HepG2 (cell line): ENCODE results near the gene CHCHD6. TPM values are rescaled to one million over a fixed set of nuclear protein-coding genes. Genes with fewer than 3 reads are reported as not detected.

ENCODE experiments used
- ATAC-seq: fragments of 200-7000 bp; cut with Tn5 transposase; 3 replicates; pipeline ENCODE4 v1.9.1; 2020; ENCODE audit warnings: mild to moderate bottlenecking, moderate library complexity
- BruUV-seq: library from RNA; stranded (reverse); fragments of 400-500 nt; replicated peaks from 2 replicates; lab custom pipeline; 2021; lab: Mats Ljungman, UMichigan
- CTCF ChIA-PET: fragments of 300-600 bp; formaldehyde crosslinking; extraction: SDS; loops from one replicate; lab custom pipeline; 2021; ENCODE audit warnings: low total read pairs, inconsistent platforms, low intra/inter-chr PET ratio; lab: Yijun Ruan, JAX
- POLR2A ChIA-PET: fragments of 350-600 bp; sonication (Branson Sonifier 250); formaldehyde crosslinking; loops from one replicate; lab custom pipeline; 2020; ENCODE audit warnings: antibody characterized with exemption, inconsistent platforms; lab: Yijun Ruan, JAX
- DNase-seq: peaks from one replicate; pipeline ENCODE4 v3.0.0-alpha.2; 2015; ENCODE audit warnings: low spot score
- FAIRE-seq: peaks from 3 replicates; lab custom pipeline; 2011; peaks lifted over from hg19 to GRCh38; lab: Jason Lieb, UNC
- H2AFZ ChIP-seq: one replicate; pipeline ENCODE4 v1.6.1; 2011; ENCODE audit warnings: low read length, inconsistent platforms
- H3K27ac ChIP-seq: fragments of 300-600 bp; 3 replicates; pipeline ENCODE4 v1.8.0; 2011; ENCODE audit warnings: mixed run types, mild to moderate bottlenecking, mixed read lengths, low read length, inconsistent platforms; ENCODE audit not compliant: insufficient read depth; ENCODE audit errors: extremely low read length
- H3K27me3 ChIP-seq, 2 experiments: fragments of 200-600 bp in 1 of 2; 2 replicates in 1 of 2; 3 replicates in 1 of 2; pipeline versions ENCODE4 v1.6.0 to v1.8.0; 2011; ENCODE audit warnings: low read length in 2 of 2, mild to moderate bottlenecking in 2 of 2, moderate library complexity in 2 of 2, inconsistent platforms in 1 of 2; ENCODE audit not compliant: insufficient read depth in 2 of 2, control insufficient read depth in 1 of 2
- H3K36me3 ChIP-seq, 2 experiments: fragments of 200-600 bp in 1 of 2; replicated peaks in 1 of 2; 2 replicates in 1 of 2; 3 replicates in 1 of 2; pipeline versions ENCODE4 v1.5.1 to v1.8.0; 2011; ENCODE audit warnings: low read length in 2 of 2, inconsistent platforms in 1 of 2; ENCODE audit not compliant: insufficient read depth in 2 of 2, control insufficient read depth in 1 of 2
- H3K4me1 ChIP-seq: 2 replicates; pipeline ENCODE4 v1.5.1; 2012; ENCODE audit warnings: low read length, inconsistent platforms; ENCODE audit not compliant: insufficient read depth
- H3K4me2 ChIP-seq: 2 replicates; pipeline ENCODE4 v1.6.0; 2011; ENCODE audit warnings: low read depth, low read length, inconsistent platforms
- H3K4me3 ChIP-seq, 3 experiments: fragments of 200-600 bp in 1 of 3; sonication (generic), shearing (Covaris generic) in 1 of 3; replicated peaks in 1 of 3; 2 replicates each; pipeline ENCODE4 v1.5.1; 2011 to 2016; ENCODE audit warnings: low read length in 3 of 3, inconsistent platforms in 2 of 3, low read depth in 2 of 3, mild to moderate bottlenecking in 2 of 3, control low read depth in 1 of 3, mixed read lengths in 1 of 3; ENCODE audit not compliant: insufficient read depth in 1 of 3
- H3K79me2 ChIP-seq: one replicate; pipeline ENCODE4 v1.6.1; 2011; ENCODE audit warnings: low read length, inconsistent platforms; ENCODE audit not compliant: insufficient read depth
- H3K9ac ChIP-seq: 2 replicates; pipeline ENCODE4 v1.6.0; 2011; ENCODE audit warnings: mild to moderate bottlenecking, low read depth, low read length, inconsistent platforms; ENCODE audit not compliant: insufficient read depth
- H3K9me3 ChIP-seq: 2 replicates; pipeline ENCODE4 v1.5.1; 2012; ENCODE audit warnings: mild to moderate bottlenecking, low read length
- H4K20me1 ChIP-seq: 2 replicates; pipeline ENCODE4 v1.6.0; 2011; ENCODE audit warnings: inconsistent platforms, mild to moderate bottlenecking, low read length, moderate library complexity; ENCODE audit not compliant: insufficient read depth
- PHF21A ChIP-seq: sonication (generic); formaldehyde crosslinking; IDR thresholded peaks from 2 replicates; pipeline ENCODE4 v1.5.0; 2020; ENCODE audit warnings: mild to moderate bottlenecking, missing genetic modification reagents
- WGBS: methylation state at CpG from one replicate; pipeline ENCODE4 v1.1.6; 2017; ENCODE audit warnings: low lambda C conversion rate; 5-methylcytosine and 5-hydroxymethylcytosine counted together
- in situ Hi-C: cut with HindIII; loops from 2 replicates; pipeline ENCODE4 v1.10.0; 2017; ENCODE audit warnings: low pct_unique_long_range_greater_than_20kb; ENCODE audit not compliant: extremely low pct_ligation_motif_present
- intact Hi-C: fragments of 100-400 bp; cut with micrococcal nuclease; formaldehyde crosslinking; loops from one replicate; pipeline ENCODE4 v1.10.0; 2022; ENCODE audit not compliant: unreplicated experiment
- polyA plus RNA-seq, 8 experiments: library from polyadenylated mRNA; depleted of rRNA in 3 of 8; stranded (reverse) in 7 of 8; unstranded in 1 of 8; fragments of >200 nt; fragmentation: Illumina TruSeq in 4 of 8; extraction: Trizol in 4 of 8; gene quantifications; 2 replicates each; pipeline versions ENCODE4 v1.2.1 to v1.2.3, GENCODE V29; 2011 to 2016; ENCODE audit warnings: low read depth in 4 of 8, missing spikeins in 1 of 8, mixed read lengths in 1 of 8; ENCODE audit not compliant: insufficient read depth in 1 of 8
- total RNA-seq, 5 experiments: library from RNA; depleted of rRNA; stranded (reverse); fragments of >200 nt; fragmentation: Illumina TruSeq; extraction: Trizol; gene quantifications; 2 replicates each; pipeline ENCODE4 v1.2.3, GENCODE V29; 2016; ENCODE audit warnings: low read depth in 1 of 5
- TF ChIP-seq, protein P1 (sequence below): sonication (generic); formaldehyde crosslinking; IDR thresholded peaks from 2 replicates; pipeline ENCODE4 v1.9.0; 2021; ENCODE audit warnings: missing genetic modification reagents, mild to moderate bottlenecking, borderline replicate concordance
- TF ChIP-seq, protein P2 (sequence below): sonication (generic); formaldehyde crosslinking; IDR thresholded peaks from 2 replicates; pipeline ENCODE4 v1.5.0; 2020; ENCODE audit warnings: mild to moderate bottlenecking, missing genetic modification reagents, moderate library complexity

Gene CHCHD6
- total and polyA plus RNA-seq, 2 of the 13 experiments (the other 11 are each of a cell fraction or from before 2014, with no cell fraction given) = 20.3 to 20.8 TPM

DNA sequence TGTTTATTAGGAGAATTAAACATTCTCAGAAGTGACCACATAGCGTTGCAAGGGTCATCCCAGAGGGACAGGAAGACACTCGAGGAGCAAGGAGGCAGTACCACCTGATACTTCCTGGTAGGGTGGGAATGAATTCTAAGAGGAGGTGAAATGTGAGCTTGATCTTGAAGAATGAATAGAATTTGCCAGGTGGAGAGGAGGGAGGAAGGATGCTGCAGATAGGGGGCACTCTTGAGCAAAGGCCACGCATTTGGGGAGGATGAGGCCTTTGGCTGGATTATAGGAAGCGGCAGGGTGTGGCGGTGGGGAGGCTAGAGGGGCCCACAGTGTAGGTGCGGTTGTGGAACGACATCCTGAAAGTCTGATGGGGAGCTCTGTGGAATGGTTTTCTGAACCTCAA, 33.5 kb downstream of the CHCHD6 start:
- intact Hi-C loops = no loop called here
- CTCF ChIA-PET = no interaction called here
- Histone ChIP-seq H2AFZ (no peak overlapping the region), H3K4me2 (no peak overlapping the region), H3K4me3 (no peak overlapping the region), H4K20me1 (no peaks in the 10 kb centered on the region), H3K27me3 (no peaks in the 10 kb centered on the region), H3K4me1 (peaks cover 32% of the 10 kb centered on the region), H3K9ac (no peak overlapping the region), H3K9me3 (no peaks in the 10 kb centered on the region), H3K36me3 (peaks cover 2 to 4% of the 10 kb centered on the region in 2 experiments; a peak in 4 of 5 replicates), H3K79me2 (no peaks in the 10 kb centered on the region), H3K27ac (no peak overlapping the region)
- no TSS peak for BruUV-seq
- TF ChIP-seq, protein P1, sequence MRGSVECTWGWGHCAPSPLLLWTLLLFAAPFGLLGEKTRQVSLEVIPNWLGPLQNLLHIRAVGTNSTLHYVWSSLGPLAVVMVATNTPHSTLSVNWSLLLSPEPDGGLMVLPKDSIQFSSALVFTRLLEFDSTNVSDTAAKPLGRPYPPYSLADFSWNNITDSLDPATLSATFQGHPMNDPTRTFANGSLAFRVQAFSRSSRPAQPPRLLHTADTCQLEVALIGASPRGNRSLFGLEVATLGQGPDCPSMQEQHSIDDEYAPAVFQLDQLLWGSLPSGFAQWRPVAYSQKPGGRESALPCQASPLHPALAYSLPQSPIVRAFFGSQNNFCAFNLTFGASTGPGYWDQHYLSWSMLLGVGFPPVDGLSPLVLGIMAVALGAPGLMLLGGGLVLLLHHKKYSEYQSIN (CRISPR knock-in tag) = no peak
- TF ChIP-seq, protein P2, sequence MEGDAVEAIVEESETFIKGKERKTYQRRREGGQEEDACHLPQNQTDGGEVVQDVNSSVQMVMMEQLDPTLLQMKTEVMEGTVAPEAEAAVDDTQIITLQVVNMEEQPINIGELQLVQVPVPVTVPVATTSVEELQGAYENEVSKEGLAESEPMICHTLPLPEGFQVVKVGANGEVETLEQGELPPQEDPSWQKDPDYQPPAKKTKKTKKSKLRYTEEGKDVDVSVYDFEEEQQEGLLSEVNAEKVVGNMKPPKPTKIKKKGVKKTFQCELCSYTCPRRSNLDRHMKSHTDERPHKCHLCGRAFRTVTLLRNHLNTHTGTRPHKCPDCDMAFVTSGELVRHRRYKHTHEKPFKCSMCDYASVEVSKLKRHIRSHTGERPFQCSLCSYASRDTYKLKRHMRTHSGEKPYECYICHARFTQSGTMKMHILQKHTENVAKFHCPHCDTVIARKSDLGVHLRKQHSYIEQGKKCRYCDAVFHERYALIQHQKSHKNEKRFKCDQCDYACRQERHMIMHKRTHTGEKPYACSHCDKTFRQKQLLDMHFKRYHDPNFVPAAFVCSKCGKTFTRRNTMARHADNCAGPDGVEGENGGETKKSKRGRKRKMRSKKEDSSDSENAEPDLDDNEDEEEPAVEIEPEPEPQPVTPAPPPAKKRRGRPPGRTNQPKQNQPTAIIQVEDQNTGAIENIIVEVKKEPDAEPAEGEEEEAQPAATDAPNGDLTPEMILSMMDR (CRISPR knock-in tag) = 0 out of 2 replicates have a peak, but pooled peaks have one; percentile 23
- DNase-seq (no peak), ATAC-seq (no peak), FAIRE-seq (no peak)
- WGBS = 97% methylated on average over 7 of the region's 7 CpGs
- POLR2A ChIA-PET = no interaction called here
- in situ Hi-C loops = no loop called here

DNA sequence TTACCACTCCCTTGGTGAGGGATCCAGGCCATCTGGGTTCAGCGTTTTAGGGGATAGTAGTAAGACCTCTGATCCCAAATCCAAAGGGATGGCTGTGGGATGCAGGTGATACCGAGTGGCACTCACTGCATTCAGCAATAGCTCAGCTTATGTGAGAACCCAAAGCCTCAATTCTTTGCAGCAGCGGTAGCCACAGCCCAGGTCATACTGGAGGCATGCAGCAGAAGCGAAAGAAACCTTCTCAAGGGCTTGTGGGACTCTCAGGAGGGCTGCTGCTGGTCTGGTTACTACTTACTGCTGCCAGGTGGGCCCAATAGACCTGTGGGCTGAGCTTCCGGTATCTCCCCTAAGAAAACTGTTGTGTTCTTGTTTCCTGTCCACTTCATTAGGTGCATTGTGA, 38.0 kb downstream of the CHCHD6 start:
- H3K9me3 ChIP-seq = no peaks in the 10 kb centered on the region
- no TSS peak for BruUV-seq
- FAIRE-seq = no peak
- no peaks in the 10 kb centered on the region for H4K20me1 ChIP-seq
- intact Hi-C loops (no loop called here), in situ Hi-C loops (no loop called here)
- H3K27ac ChIP-seq = no peak overlapping the region
- H3K4me2 ChIP-seq = no peak overlapping the region
- WGBS = 90% methylated on average over 2 of the region's 5 CpGs
- no peaks in the 10 kb centered on the region for H3K27me3 ChIP-seq
- peaks cover 0 to 4% of the 10 kb centered on the region in 2 experiments; a peak in 2 of 5 replicates for H3K36me3 ChIP-seq
- H3K4me3 ChIP-seq = no peak overlapping the region
- no peak overlapping the region for H2AFZ ChIP-seq
- H3K4me1 ChIP-seq = peaks cover 16% of the 10 kb centered on the region
- ATAC-seq = no peak
- CTCF ChIA-PET = no interaction called here
- DNase-seq = no peak
- H3K79me2 ChIP-seq = no peaks in the 10 kb centered on the region
- POLR2A ChIA-PET = no interaction called here
- no peak for TF ChIP-seq PHF21A (CRISPR knock-in tag)
- H3K9ac ChIP-seq = no peak overlapping the region
